Nephron (organoid): ENCODE results near the gene FMN2.

Experiments
- H3K27ac Mint-ChIP-seq, 3 experiments: 2 replicates each; pipeline ENCODE4 v1.8.0; 2020; ENCODE audit warnings: mixed read lengths in 3 of 3, mild to moderate bottlenecking in 2 of 3, moderate library complexity in 1 of 3
- H3K27me3 Mint-ChIP-seq: 2 replicates; pipeline ENCODE4 v1.8.0; 2021; ENCODE audit warnings: low read depth, mild to moderate bottlenecking, moderate library complexity, mixed read lengths
- H3K36me3 Mint-ChIP-seq: 2 replicates; pipeline ENCODE4 v1.8.0; 2020; ENCODE audit warnings: low read depth, mixed read lengths
- H3K4me1 Mint-ChIP-seq: 2 replicates; pipeline ENCODE4 v1.8.0; 2020; ENCODE audit warnings: mixed read lengths
- H3K4me3 Mint-ChIP-seq, 3 experiments: 2 replicates each; pipeline ENCODE4 v1.8.0; 2020; ENCODE audit warnings: mild to moderate bottlenecking in 3 of 3, mixed read lengths in 3 of 3, moderate library complexity in 2 of 3
- H3K9me3 Mint-ChIP-seq: 2 replicates; pipeline ENCODE4 v1.8.0; 2020; ENCODE audit warnings: mixed read lengths
- CTCF ChIP-seq, 3 experiments: fragments of 200-600 bp; sonication (generic); IDR thresholded peaks; one replicate each; pipeline ENCODE4 v1.5.0; 2021; ENCODE audit warnings: antibody characterized with exemption in 3 of 3; ENCODE audit not compliant: unreplicated experiment in 3 of 3

The FMN2 gene

GRCh38 chr1:240207073-240207709 is 115.5 kb downstream of the FMN2 start:
- Mint-ChIP-seq H3K36me3 (no peaks in the 10 kb centered on the region), H3K9me3 (peaks cover 7% of the 10 kb centered on the region), H3K4me1 (no peaks in the 10 kb centered on the region), H3K27me3 (no peaks in the 10 kb centered on the region), H3K27ac (no peak overlapping the region), H3K4me3 (no peak overlapping the region)
- no peak for TF ChIP-seq CTCF (IDR thresholded peaks at IDR 0.05; ENCODE audit: unreplicated experiment in 3 of 3)

GRCh38 chr1:240210026-240210425 is 118.3 kb downstream of the FMN2 start:
- H3K4me3 Mint-ChIP-seq = no peak overlapping the region
- no peaks in the 10 kb centered on the region for H3K36me3 Mint-ChIP-seq
- no peak overlapping the region for H3K27ac Mint-ChIP-seq
- H3K9me3 Mint-ChIP-seq = no peaks in the 10 kb centered on the region
- H3K27me3 Mint-ChIP-seq = no peaks in the 10 kb centered on the region
- H3K4me1 Mint-ChIP-seq = no peaks in the 10 kb centered on the region
- no peak for TF ChIP-seq CTCF (IDR thresholded peaks at IDR 0.05; ENCODE audit: unreplicated experiment in 3 of 3)

GRCh38 chr1:240212556-240212955 is 120.9 kb downstream of the FMN2 start:
- H3K9me3 Mint-ChIP-seq = no peaks in the 10 kb centered on the region
- H3K4me3 Mint-ChIP-seq = no peak overlapping the region
- H3K4me1 Mint-ChIP-seq = no peaks in the 10 kb centered on the region
- no peaks in the 10 kb centered on the region for H3K27me3 Mint-ChIP-seq
- no peak for TF ChIP-seq CTCF (IDR thresholded peaks at IDR 0.05; ENCODE audit: unreplicated experiment in 3 of 3)
- H3K27ac Mint-ChIP-seq = no peak overlapping the region
- H3K36me3 Mint-ChIP-seq = no peaks in the 10 kb centered on the region

- TF ChIP-seq CTCF (IDR thresholded peaks at IDR 0.05; ENCODE audit: unreplicated experiment in 3 of 3) = no peak
- Mint-ChIP-seq H3K27me3 (no peaks in the 10 kb centered on the region), H3K36me3 (no peaks in the 10 kb centered on the region), H3K9me3 (peaks cover 6% of the 10 kb centered on the region), H3K4me1 (no peaks in the 10 kb centered on the region), H3K27ac (no peak overlapping the region), H3K4me3 (no peak overlapping the region)
Measured at GRCh38 chr1:240217403-240217802, 125.7 kb downstream of the FMN2 start.

GRCh38 chr1:240219104-240219503 is 127.4 kb downstream of the FMN2 start:
- Mint-ChIP-seq H3K4me1 (no peaks in the 10 kb centered on the region), H3K27ac (no peak overlapping the region), H3K4me3 (no peak overlapping the region), H3K27me3 (no peaks in the 10 kb centered on the region), H3K9me3 (peaks cover 23% of the 10 kb centered on the region), H3K36me3 (peaks cover 1% of the 10 kb centered on the region)
- no peak for TF ChIP-seq CTCF (IDR thresholded peaks at IDR 0.05; ENCODE audit: unreplicated experiment in 3 of 3)

GRCh38 chr1:240226102-240226501 is 134.4 kb downstream of the FMN2 start:
- Mint-ChIP-seq H3K27me3 (peaks cover 3% of the 10 kb centered on the region), H3K4me3 (no peak overlapping the region), H3K36me3 (peaks cover 3% of the 10 kb centered on the region), H3K9me3 (peaks cover 46% of the 10 kb centered on the region), H3K4me1 (no peaks in the 10 kb centered on the region), H3K27ac (no peak overlapping the region)
- TF ChIP-seq CTCF (IDR thresholded peaks at IDR 0.05; ENCODE audit: unreplicated experiment in 3 of 3) = no peak
